ENCODE measurements around the gene GLYATL1B. TPM values are rescaled to one million over a fixed set of nuclear protein-coding genes. Genes with fewer than 3 reads are reported as not detected.
A peak's percentile ranks its signal among the peaks of the same experiment; 100 is the strongest.
"Not testable (repeated sequence)": the region's sequence is repeated elsewhere in the genome, so short reads cannot be mapped to it uniquely, and the experiment has no call there.

The GLYATL1B gene
- total and polyA plus RNA-seq, 10 of the 15 experiments (the other 5 are each of a cell fraction or from before 2014, with no cell fraction given) = 0.10 to 1.7 (median 0.24) TPM; not detected in 4

GRCh38 chr11:59051383-59051782 is 34.7 kb upstream of the GLYATL1B start:
- H3K27me3 ChIP-seq (replicated peaks in 1 of 2; ENCODE audit: control insufficient read depth in 2 of 2, insufficient read depth in 2 of 2, low read length in 1 of 2); H3K9ac ChIP-seq (ENCODE audit: control insufficient read depth, insufficient read depth, low read length); intact Hi-C loops (cut with micrococcal nuclease; ENCODE audit: unreplicated experiment); BruUV-seq (replicated peaks); H3K36me3 ChIP-seq (ENCODE audit: control insufficient read depth in 2 of 2, insufficient read depth in 2 of 2, low read length in 1 of 2); H4K20me1 ChIP-seq (ENCODE audit: control insufficient read depth, insufficient read depth); H3K9me3 ChIP-seq (replicated peaks; ENCODE audit: control insufficient read depth, insufficient read depth, low read length); FAIRE-seq; H3K27ac ChIP-seq (ENCODE audit: control insufficient read depth, insufficient read depth); RAD21 ChIA-PET (ENCODE audit: unreplicated experiment); H3K79me2 ChIP-seq (ENCODE audit: control insufficient read depth, insufficient read depth, low read length); H3K4me3 ChIP-seq; H3K4me2 ChIP-seq (ENCODE audit: control insufficient read depth, insufficient read depth); H2AFZ ChIP-seq (ENCODE audit: control insufficient read depth, low read depth, low read length); H3K4me1 ChIP-seq (ENCODE audit: control insufficient read depth, insufficient read depth, low read length): not testable (repeated sequence)
- TF ChIP-seq IKZF2 (IDR thresholded peaks at IDR 0.05) (0 out of 4 replicates have a peak, but pooled peaks of 1 of the 2 experiments have one; percentile 16), MTA2 (IDR thresholded peaks at IDR 0.05; ENCODE audit: low read depth) (peak; percentile 35; the same call in 1 of the 2 replicates), SPI1 (IDR thresholded peaks at IDR 0.05; ENCODE audit: borderline replicate concordance, insufficient read depth, low read depth, low read length) (peak; percentile 81), BHLHE40 (IDR thresholded peaks at IDR 0.05; ENCODE audit: borderline replicate concordance in 1 of 2, low read depth in 2 of 2, low read length in 1 of 2) (peak in 1 of 2 experiments; percentile 44; a peak in 1 of 4 replicates)
- WGBS (ENCODE audit: insufficient coverage, insufficient replicate concordance, low lambda C conversion rate, missing lambda C conversion rate) = 53% methylated on average over 1 of the region's 1 CpG
- in situ Hi-C loops (cut with MboI) = loop anchor here (5.0 kb wide), 1 partner anchor 91 kb away; the partner anchor contains the start of gene FAM111A
- ATAC-seq (peak; percentile 92), DNase-seq (ENCODE audit: low read depth, low spot score) (peak; percentile 13)
- CTCF ChIA-PET = interaction anchor here (0.6 to 4.6 kb wide), 6 partner anchors 46 to 618 kb away, joined by 3 to 39 read pairs (median 4); partner anchors contain the start of gene PATL1
- SMC1A ChIA-PET (ENCODE audit: uncharacterized antibody, unreplicated experiment) = interaction anchor here (1.8 to 3.4 kb wide), 2 partner anchors 84 to 107 kb away, joined by 5 to 21 read pairs; no protein-coding TSS in a partner anchor
- POLR2A ChIA-PET = interaction anchor here (0.6 kb wide), 2 partner anchors 13 to 547 kb away, joined by 3 read pairs; no protein-coding TSS in a partner anchor

GRCh38 chr11:59052355-59052754 is 33.8 kb upstream of the GLYATL1B start:
- H2AFZ ChIP-seq (ENCODE audit: control insufficient read depth, low read depth, low read length); H3K4me2 ChIP-seq (ENCODE audit: control insufficient read depth, insufficient read depth); H3K9me3 ChIP-seq (replicated peaks; ENCODE audit: control insufficient read depth, insufficient read depth, low read length); BruUV-seq (replicated peaks); DNase-seq (ENCODE audit: low read depth, low spot score); H4K20me1 ChIP-seq (ENCODE audit: control insufficient read depth, insufficient read depth); ATAC-seq; H3K36me3 ChIP-seq (ENCODE audit: control insufficient read depth in 2 of 2, insufficient read depth in 2 of 2, low read length in 1 of 2); H3K9ac ChIP-seq (ENCODE audit: control insufficient read depth, insufficient read depth, low read length); H3K27ac ChIP-seq (ENCODE audit: control insufficient read depth, insufficient read depth); intact Hi-C loops (cut with micrococcal nuclease; ENCODE audit: unreplicated experiment); H3K27me3 ChIP-seq (replicated peaks in 1 of 2; ENCODE audit: control insufficient read depth in 2 of 2, insufficient read depth in 2 of 2, low read length in 1 of 2); H3K79me2 ChIP-seq (ENCODE audit: control insufficient read depth, insufficient read depth, low read length); POLR2A ChIA-PET; H3K4me3 ChIP-seq; FAIRE-seq; H3K4me1 ChIP-seq (ENCODE audit: control insufficient read depth, insufficient read depth, low read length): not testable (repeated sequence)
- CTCF ChIA-PET = interaction anchor here (0.6 to 4.6 kb wide), 18 partner anchors 13 to 422 kb away, joined by 3 to 39 read pairs (median 4); no protein-coding TSS in a partner anchor
- in situ Hi-C loops (cut with MboI) = loop anchor here (5.0 kb wide), 1 partner anchor 90 kb away; the partner anchor contains the start of gene FAM111A
- WGBS (ENCODE audit: insufficient coverage, insufficient replicate concordance, low lambda C conversion rate, missing lambda C conversion rate) = 91% methylated on average over 2 of the region's 2 CpGs
- SMC1A ChIA-PET (ENCODE audit: uncharacterized antibody, unreplicated experiment) = interaction anchor here (0.7 to 3.4 kb wide), 4 partner anchors 55 to 106 kb away, joined by 3 to 21 read pairs (median 4); partner anchors contain the start of gene FAM111B
- RAD21 ChIA-PET (ENCODE audit: unreplicated experiment) = interaction anchor here (1.0 to 1.1 kb wide), 2 partner anchors 83 to 106 kb away, joined by 3 to 6 read pairs; no protein-coding TSS in a partner anchor

All from GM12878 (cell line).